ENCODE data around the gene CFAP161.
A peak's percentile ranks its signal among the peaks of the same experiment; 100 is the strongest.

GRCh38 chr15:81155375-81156218, 21.5 kb downstream of the CFAP161 start:
- TF ChIP-seq CTCF (IDR thresholded peaks at IDR 0.05; ENCODE audit: low read length), result peak; percentile 63
- TF ChIP-seq EZH2 (IDR thresholded peaks at IDR 0.05; ENCODE audit: borderline replicate concordance, low read length), result no peak

All from OCI-LY1 (cell line).